GM12878 (cell line): ENCODE measurements around the gene DAPK2. TPM values are rescaled to one million over a fixed set of nuclear protein-coding genes. Genes with fewer than 3 reads are reported as not detected.

ENCODE experiments used
- CEBPZ ChIP-seq: fragments of 150-350 bp; IDR thresholded peaks from 2 replicates; pipeline ENCODE4 v1.6.1; 2016; ENCODE audit warnings: low read depth, low read length
- IKZF1 ChIP-seq: fragments of 450-650 bp; conservative IDR thresholded peaks from 2 replicates; pipeline ENCODE4 v1.6.1; 2017; ENCODE audit warnings: antibody characterized with exemption, mild to moderate bottlenecking
- NBN ChIP-seq: fragments of 450-650 bp; IDR thresholded peaks from 2 replicates; pipeline ENCODE4 v1.6.1; 2016
- TARDBP ChIP-seq: IDR thresholded peaks from 2 replicates; pipeline ENCODE4 v1.6.1; 2016; ENCODE audit warnings: borderline replicate concordance
- TBL1XR1 ChIP-seq: IDR thresholded peaks from 2 replicates; pipeline ENCODE4 v1.6.1; 2012; ENCODE audit warnings: low read depth, low read length, improper control_type of control experiment
- ZBED1 ChIP-seq: IDR thresholded peaks from 2 replicates; pipeline ENCODE4 v1.6.1; 2016; ENCODE audit warnings: borderline replicate concordance
- ZBTB11 ChIP-seq: fragments of 450-650 bp; formaldehyde crosslinking; IDR thresholded peaks from 2 replicates; pipeline ENCODE4 v1.5.0; 2022; ENCODE audit warnings: mild to moderate bottlenecking, missing genetic modification characterization
- polyA plus RNA-seq, 11 experiments: library from polyadenylated mRNA; depleted of rRNA in 4 of 11; unstranded in 6 of 11; stranded (reverse) in 5 of 11; fragments of >200 nt; fragmentation: Nextera tagmentation in 4 of 11; fragmentation: Illumina TruSeq in 1 of 11; extraction: Ambion mirVana in 4 of 11; extraction: Trizol in 1 of 11; gene quantifications; 1 replicate in 1 of 11; 2 replicates in 10 of 11; pipeline versions ENCODE4 v1.2.1 to v1.2.3, GENCODE V29; 2011 to 2016; ENCODE audit warnings: inconsistent platforms in 2 of 11, missing spikeins in 2 of 11, low read depth in 1 of 11
- total RNA-seq, 4 experiments: library from RNA; depleted of rRNA in 3 of 4; stranded (reverse); fragments of >200 nt in 3 of 4; fragmentation: Illumina TruSeq in 1 of 4; extraction: Trizol in 1 of 4; gene quantifications; 2 replicates each; pipeline versions ENCODE4 v1.2.1 to v1.2.3, GENCODE V29; 2013 to 2021

Gene DAPK2
- total and polyA plus RNA-seq, 10 of the 15 experiments (the other 5 are each of a cell fraction or from before 2014, with no cell fraction given), result 0.69 to 8.4 (median 4.1) TPM

- TF ChIP-seq CEBPZ (no peak), IKZF1 (no peak; the same call in 1 of the 2 replicates), ZBED1 (no peak), TARDBP (no peak), NBN (0 out of 2 replicates have a peak, but pooled peaks have one; percentile 50), TBL1XR1 (no peak), ZBTB11 (CRISPR knock-in tag) (no peak)
These were observed 176.3 kb downstream of the DAPK2 start (continued) for GRCh38 chr15:63870043-63870394.
